Kidney epithelial cell (primary cell): Measurements from ENCODE around the gene PDE11A. TPM values are rescaled to one million over a fixed set of nuclear protein-coding genes. Genes with fewer than 3 reads are reported as not detected.

Experiments used
- DNase-seq: peaks from one replicate; pipeline ENCODE4 v3.0.0-alpha.2; 2010; ENCODE audit warnings: low read depth
- H3K27me3 ChIP-seq: 2 replicates; pipeline ENCODE4 v1.6.0; 2011; ENCODE audit warnings: low read length; ENCODE audit not compliant: control insufficient read depth, insufficient read depth
- H3K36me3 ChIP-seq: 2 replicates; pipeline ENCODE4 v1.5.1; 2011; ENCODE audit warnings: low read length; ENCODE audit not compliant: control insufficient read depth, insufficient read depth
- H3K4me3 ChIP-seq: 2 replicates; pipeline ENCODE4 v1.5.1; 2011; ENCODE audit warnings: low read depth, mild to moderate bottlenecking, control low read depth, low read length
- CTCF ChIP-seq: IDR thresholded peaks from 2 replicates; pipeline ENCODE4 v1.5.1; 2011; ENCODE audit warnings: mild to moderate bottlenecking, moderate library complexity, low read length, control low read depth, inconsistent platforms; ENCODE audit not compliant: insufficient read depth, poor library complexity, severe bottlenecking
- total RNA-seq: library from RNA; depleted of rRNA; stranded (reverse); fragments of >200 nt; gene quantifications from 2 replicates; pipeline ENCODE4 v1.2.3, GENCODE V29; 2015

Gene PDE11A
- total RNA-seq, 1 donor from 2014 or later = 0.13 TPM

- H3K27me3 ChIP-seq = no peaks in the 10 kb centered on the region
- TF ChIP-seq CTCF = no peak
- DNase-seq = no peak
- no peaks in the 10 kb centered on the region for H3K36me3 ChIP-seq
- no peak overlapping the region for H3K4me3 ChIP-seq
These were observed 433.2 kb downstream of the PDE11A start for GRCh38 chr2:177639262-177639914.

GRCh38 chr2:177638507-177638906 lies 434.1 kb downstream of the PDE11A start:
- Histone ChIP-seq H3K27me3 (no peaks in the 10 kb centered on the region), H3K4me3 (no peak overlapping the region), H3K36me3 (no peaks in the 10 kb centered on the region)
- TF ChIP-seq CTCF = no peak
- DNase-seq = no peak

DNA sequence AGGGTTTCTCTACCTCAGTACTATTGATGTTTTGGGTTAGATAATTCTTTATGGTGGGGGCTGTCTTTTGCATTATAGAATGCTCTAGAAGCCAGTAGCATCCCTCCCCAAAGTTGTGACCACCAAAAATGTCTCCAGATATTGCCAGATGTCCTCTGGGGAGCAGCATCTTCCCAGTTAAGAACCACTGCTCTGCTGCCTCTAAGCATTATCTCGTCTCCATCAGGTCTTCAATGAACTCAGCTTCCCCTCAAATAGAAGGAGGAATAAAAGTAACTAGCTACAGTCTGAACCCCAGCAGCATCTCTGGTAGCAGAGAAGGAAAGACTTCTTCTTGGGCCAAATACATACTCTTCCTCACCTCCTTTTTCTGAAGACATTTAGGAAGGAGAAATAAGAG lies 435.9 kb downstream of the PDE11A start:
- no peaks in the 10 kb centered on the region for H3K36me3 ChIP-seq
- no peaks in the 10 kb centered on the region for H3K27me3 ChIP-seq
- H3K4me3 ChIP-seq = no peak overlapping the region
- TF ChIP-seq CTCF = no peak
- no peak for DNase-seq

- no peak overlapping the region for H3K4me3 ChIP-seq
- TF ChIP-seq CTCF = no peak
- no peak for DNase-seq
- H3K27me3 ChIP-seq = no peaks in the 10 kb centered on the region
- no peaks in the 10 kb centered on the region for H3K36me3 ChIP-seq
These were observed 436.9 kb downstream of the PDE11A start for GRCh38 chr2:177635696-177636095.

- no peak for DNase-seq
- no peak overlapping the region for H3K4me3 ChIP-seq
- TF ChIP-seq CTCF = no peak
These were observed 438.7 kb downstream of the PDE11A start for GRCh38 chr2:177633910-177634294.

DNA sequence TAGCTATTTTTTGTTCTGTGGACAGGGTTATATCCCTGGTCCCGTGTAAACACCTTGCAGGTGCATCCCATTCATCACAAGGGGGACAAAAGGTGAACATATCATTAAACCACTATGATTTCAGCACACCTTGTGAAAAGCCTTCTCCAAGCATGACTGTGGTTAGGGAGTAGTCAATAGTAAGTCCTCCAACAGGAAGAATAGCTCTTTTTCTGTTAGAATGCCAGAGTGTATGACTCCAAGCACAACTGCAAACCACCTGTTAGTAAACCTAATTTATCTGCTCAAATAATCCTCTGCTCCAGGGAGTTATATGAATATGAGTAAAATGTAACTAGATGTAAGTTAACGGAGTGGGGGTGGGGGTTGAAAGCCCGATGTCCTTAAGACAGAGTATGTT lies 439.5 kb downstream of the PDE11A start:
- no peaks in the 10 kb centered on the region for H3K27me3 ChIP-seq
- no peak for TF ChIP-seq CTCF
- no peak overlapping the region for H3K4me3 ChIP-seq
- no peak for DNase-seq
- H3K36me3 ChIP-seq = no peaks in the 10 kb centered on the region

More at GRCh38 chr2:177633910-177634294, 438.7 kb downstream of the PDE11A start:
- no peaks in the 10 kb centered on the region for H3K36me3 ChIP-seq
- no peaks in the 10 kb centered on the region for H3K27me3 ChIP-seq
